IMR-90 (cell line): ENCODE measurements around the gene PHB1. TPM values are rescaled to one million over a fixed set of nuclear protein-coding genes. Genes with fewer than 3 reads are reported as not detected.

Source experiments
- ATAC-seq: fragments of 200-7000 bp; cut with Tn5 transposase; 2 replicates; pipeline ENCODE4 v1.9.1; 2020; ENCODE audit warnings: low read depth, mild to moderate bottlenecking, moderate library complexity
- BruUV-seq: library from RNA; stranded (reverse); fragments of 400-500 nt; replicated peaks from 2 replicates; lab custom pipeline; 2021; lab: Mats Ljungman, UMichigan
- CTCF ChIA-PET: fragments of 300-600 bp; formaldehyde crosslinking; extraction: SDS; loops from one replicate; lab custom pipeline; 2021; ENCODE audit warnings: antibody characterized with exemption; lab: Yijun Ruan, JAX
- POLR2A ChIA-PET: fragments of 300-600 bp; sonication (Branson Sonifier 250); formaldehyde crosslinking; loops from one replicate; lab custom pipeline; 2022; ENCODE audit warnings: antibody characterized with exemption; ENCODE audit not compliant: unreplicated experiment; lab: Charles Lee
- DNase-seq: peaks from one replicate; pipeline ENCODE4 v3.0.0; 2013
- H2AFZ ChIP-seq: replicated peaks from 2 replicates; pipeline ENCODE3; 2013; ENCODE audit warnings: low read length, mild to moderate bottlenecking; ENCODE audit not compliant: poor library complexity
- H2AK5ac ChIP-seq: 2 replicates; pipeline ENCODE4 v1.6.1; 2013; ENCODE audit warnings: low read depth, low read length, inconsistent platforms
- H2AK9ac ChIP-seq: replicated peaks from 2 replicates; pipeline ENCODE3; 2013; ENCODE audit warnings: mild to moderate bottlenecking, low read depth, low read length, moderate library complexity; ENCODE audit not compliant: poor library complexity
- H2BK120ac ChIP-seq: 2 replicates; pipeline ENCODE4 v1.6.1; 2013; ENCODE audit warnings: low read depth, low read length, inconsistent platforms
- H2BK15ac ChIP-seq: 3 replicates; pipeline ENCODE4 v1.6.1; 2013; ENCODE audit warnings: low read depth, low read length, inconsistent platforms
- H2BK20ac ChIP-seq: 2 replicates; pipeline ENCODE4 v1.6.1; 2013; ENCODE audit warnings: low read depth, mild to moderate bottlenecking, inconsistent platforms, low read length, moderate library complexity
- H2BK5ac ChIP-seq: 2 replicates; pipeline ENCODE4 v1.6.1; 2013; ENCODE audit warnings: mild to moderate bottlenecking, low read depth, low read length, inconsistent platforms; ENCODE audit not compliant: poor library complexity, severe bottlenecking
- H3K14ac ChIP-seq: replicated peaks from 2 replicates; pipeline ENCODE4 v1.6.1; 2013; ENCODE audit warnings: low read depth, low read length, inconsistent platforms
- H3K18ac ChIP-seq: 2 replicates; pipeline ENCODE4 v1.6.1; 2013; ENCODE audit warnings: low read depth, low read length, control low read depth
- H3K23ac ChIP-seq: 2 replicates; pipeline ENCODE4 v1.6.1; 2013; ENCODE audit warnings: low read depth, low read length, inconsistent platforms
- H3K27ac ChIP-seq: 2 replicates; pipeline ENCODE4 v1.5.1; 2013; ENCODE audit warnings: mild to moderate bottlenecking, control low read depth, low read length; ENCODE audit not compliant: insufficient read depth
- H3K27me3 ChIP-seq: 2 replicates; pipeline ENCODE4 v1.6.1; 2013; ENCODE audit warnings: low read length; ENCODE audit not compliant: control insufficient read depth, insufficient read depth
- H3K36me3 ChIP-seq: 2 replicates; pipeline ENCODE4 v1.6.1; 2013; ENCODE audit warnings: low read length, mixed read lengths; ENCODE audit not compliant: control insufficient read depth, insufficient read depth
- H3K4ac ChIP-seq: 2 replicates; pipeline ENCODE4 v1.6.1; 2013; ENCODE audit warnings: low read depth, low read length, inconsistent platforms
- H3K4me1 ChIP-seq: 2 replicates; pipeline ENCODE4 v1.6.1; 2013; ENCODE audit warnings: low read length, mixed read lengths; ENCODE audit not compliant: control insufficient read depth, insufficient read depth
- H3K4me2 ChIP-seq: 2 replicates; pipeline ENCODE4 v1.6.1; 2013; ENCODE audit warnings: low read depth, mild to moderate bottlenecking, control low read depth, low read length, moderate library complexity
- H3K4me3 ChIP-seq: 2 replicates; pipeline ENCODE4 v1.5.1; 2013; ENCODE audit warnings: low read depth, mild to moderate bottlenecking, control low read depth, low read length, moderate library complexity; ENCODE audit not compliant: insufficient read depth
- H3K56ac ChIP-seq: 2 replicates; pipeline ENCODE4 v1.6.1; 2013; ENCODE audit warnings: low read length, inconsistent platforms; ENCODE audit not compliant: insufficient read depth; ENCODE audit errors: extremely low read depth
- H3K79me1 ChIP-seq, 2 experiments: 2 replicates each; pipeline ENCODE4 v1.6.1; 2013; ENCODE audit warnings: low read length in 2 of 2, inconsistent platforms in 1 of 2, low read depth in 1 of 2
- H3K9ac ChIP-seq: 2 replicates; pipeline ENCODE4 v1.6.1; 2013; ENCODE audit warnings: low read depth, low read length, control low read depth
- H3K9me1 ChIP-seq: 2 replicates; pipeline ENCODE4 v1.6.1; 2013; ENCODE audit warnings: low read length, inconsistent platforms; ENCODE audit not compliant: insufficient read depth
- H3K9me3 ChIP-seq: 2 replicates; pipeline ENCODE4 v1.6.1; 2013; ENCODE audit warnings: low read length; ENCODE audit not compliant: control insufficient read depth, insufficient read depth
- H4K20me1 ChIP-seq: 2 replicates; pipeline ENCODE4 v1.6.1; 2013; ENCODE audit warnings: low read length, inconsistent platforms; ENCODE audit not compliant: insufficient read depth
- H4K5ac ChIP-seq: 2 replicates; pipeline ENCODE4 v1.6.1; 2013; ENCODE audit warnings: mild to moderate bottlenecking, low read depth, low read length, control low read depth
- H4K8ac ChIP-seq, 2 experiments: 2 replicates each; pipeline ENCODE4 v1.6.1; 2013; ENCODE audit warnings: low read depth in 2 of 2, low read length in 2 of 2, control low read depth in 1 of 2, inconsistent platforms in 1 of 2
- H4K91ac ChIP-seq: 2 replicates; pipeline ENCODE4 v1.6.1; 2013; ENCODE audit warnings: low read depth, low read length, inconsistent platforms; ENCODE audit not compliant: insufficient read depth
- BHLHE40 ChIP-seq: fragments of 150-350 bp; IDR thresholded peaks from 2 replicates; pipeline ENCODE4 v1.6.1; 2016; ENCODE audit warnings: mild to moderate bottlenecking, low read depth, low read length
- CEBPB ChIP-seq: IDR thresholded peaks from 2 replicates; pipeline ENCODE4 v1.6.1; 2012; ENCODE audit warnings: low read depth, low read length, improper control_type of control experiment
- CHD1 ChIP-seq: IDR thresholded peaks from 2 replicates; pipeline ENCODE4 v1.6.1; 2012; ENCODE audit warnings: low read depth, low read length, improper control_type of control experiment
- CTCF ChIP-seq: conservative IDR thresholded peaks from 2 replicates; pipeline ENCODE4 v1.5.1; 2012; ENCODE audit warnings: mild to moderate bottlenecking, low read depth, low read length, improper control_type of control experiment
- ELK1 ChIP-seq: fragments of 150-350 bp; IDR thresholded peaks from 2 replicates; pipeline ENCODE4 v1.6.1; 2016; ENCODE audit warnings: low read depth, mild to moderate bottlenecking, low read length, moderate library complexity, borderline replicate concordance
- FOS ChIP-seq: fragments of 150-350 bp; IDR thresholded peaks from 2 replicates; pipeline ENCODE4 v1.6.1; 2016; ENCODE audit warnings: low read depth, low read length
- MAFK ChIP-seq: IDR thresholded peaks from 2 replicates; pipeline ENCODE4 v1.6.1; 2012; ENCODE audit warnings: low read depth, low read length, improper control_type of control experiment
- MAZ ChIP-seq: IDR thresholded peaks from 2 replicates; pipeline ENCODE4 v1.6.1; 2012; ENCODE audit warnings: low read depth, mild to moderate bottlenecking, low read length, improper control_type of control experiment, moderate library complexity, borderline replicate concordance
- MXI1 ChIP-seq: IDR thresholded peaks from 2 replicates; pipeline ENCODE4 v1.6.1; 2012; ENCODE audit warnings: low read depth, mild to moderate bottlenecking, low read length, moderate library complexity, borderline replicate concordance
- NFE2L2 ChIP-seq: fragments of 150-350 bp; IDR thresholded peaks from 2 replicates; pipeline ENCODE4 v1.6.1; 2016; ENCODE audit warnings: low read depth, mild to moderate bottlenecking, low read length
- POLR2A ChIP-seq: IDR thresholded peaks from 2 replicates; pipeline ENCODE4 v1.6.1; 2012; ENCODE audit warnings: mild to moderate bottlenecking, low read depth, low read length
- RAD21 ChIP-seq: IDR thresholded peaks from 2 replicates; pipeline ENCODE4 v1.6.1; 2012; ENCODE audit warnings: low read length, improper control_type of control experiment
- RCOR1 ChIP-seq: IDR thresholded peaks from 2 replicates; pipeline ENCODE4 v1.6.1; 2012; ENCODE audit warnings: mild to moderate bottlenecking, low read length, improper control_type of control experiment; ENCODE audit not compliant: insufficient replicate concordance
- RFX5 ChIP-seq: IDR thresholded peaks from 2 replicates; pipeline ENCODE4 v1.8.0; 2012; ENCODE audit warnings: low read depth, mild to moderate bottlenecking, low read length, moderate library complexity
- SMC3 ChIP-seq: fragments of 150-350 bp; IDR thresholded peaks from 2 replicates; pipeline ENCODE4 v1.6.1; 2016; ENCODE audit warnings: low read depth, mild to moderate bottlenecking, antibody characterized with exemption, low read length, moderate library complexity
- USF2 ChIP-seq: fragments of 150-350 bp; IDR thresholded peaks from 2 replicates; pipeline ENCODE4 v1.6.1; 2017; ENCODE audit warnings: mild to moderate bottlenecking, antibody characterized with exemption, low read length, low read depth
- WGBS, 2 experiments: methylation state at CpG; one replicate each; pipeline versions ENCODE4 v1.1.5 to v1.1.7; 2013; ENCODE audit warnings: missing lambda C conversion rate in 2 of 2; ENCODE audit not compliant: insufficient read length in 1 of 2; ENCODE audit errors: extremely low coverage in 2 of 2; 5-methylcytosine and 5-hydroxymethylcytosine counted together
- dilution Hi-C: fragments of 300-500 bp; cut with HindIII; formaldehyde crosslinking; loops from one replicate; pipeline ENCODE4 v1.14.3; 2018; ENCODE audit warnings: low sequenced_read_pairs; ENCODE audit not compliant: unreplicated experiment
- in situ Hi-C: fragments of 300-500 bp; cut with MboI; formaldehyde crosslinking; loops from 3 replicates; pipeline ENCODE4 v1.14.3; 2019; ENCODE audit warnings: low sequenced_read_pairs, inconsistent platforms, mixed read lengths
- intact Hi-C: fragments of 100-400 bp; cut with micrococcal nuclease; formaldehyde crosslinking; loops from 2 replicates; pipeline ENCODE4 v1.10.0; 2022
- polyA plus RNA-seq, 3 experiments: library from polyadenylated mRNA; depleted of rRNA; stranded (reverse); fragments of >200 nt; gene quantifications; 2 replicates each; pipeline ENCODE4 v1.2.3, GENCODE V29; 2012; ENCODE audit warnings: low replicate concordance in 1 of 3
- total RNA-seq: library from RNA; depleted of rRNA; stranded (reverse); fragments of >200 nt; gene quantifications from 2 replicates; pipeline ENCODE4 v1.2.3, GENCODE V29; 2012

The PHB1 gene
- total and polyA plus RNA-seq, 2 of the 4 experiments (the other 2 are of a cell fraction), result 283 to 294 TPM

- H3K36me3 ChIP-seq, result no peaks in the 10 kb centered on the region
- H2BK20ac ChIP-seq, result no peak overlapping the region
- DNase-seq, result no peak
- H2AK5ac ChIP-seq, result no peak overlapping the region
- no peaks in the 10 kb centered on the region for H3K79me1 ChIP-seq
- no peak overlapping the region for H3K4ac ChIP-seq
- dilution Hi-C loops (no loop called here), in situ Hi-C loops (no loop called here), intact Hi-C loops (no loop called here)
- POLR2A ChIA-PET, result no interaction called here
- peaks cover 5% of the 10 kb centered on the region; the same call in 1 of the 2 replicates for H3K27me3 ChIP-seq
- no peak overlapping the region for H4K5ac ChIP-seq
- H3K9ac ChIP-seq, result no peak overlapping the region
- no TSS peak for BruUV-seq
- no peak overlapping the region for H4K8ac ChIP-seq
- no peaks in the 10 kb centered on the region for H3K4me1 ChIP-seq
- no peaks in the 10 kb centered on the region for H3K9me1 ChIP-seq
- no peak overlapping the region for H2BK120ac ChIP-seq
- H3K27ac ChIP-seq, result no peak overlapping the region
- TF ChIP-seq NFE2L2, result no peak
- TF ChIP-seq MAFK, result no peak
- no peak for TF ChIP-seq ELK1
- TF ChIP-seq POLR2A, result no peak
- no peak for TF ChIP-seq RCOR1
- TF ChIP-seq SMC3, result no peak
- no peak for TF ChIP-seq CTCF
- TF ChIP-seq USF2, result no peak
- TF ChIP-seq CEBPB, result no peak
- no peak for TF ChIP-seq MXI1
- TF ChIP-seq BHLHE40, result no peak
- TF ChIP-seq RFX5, result no peak
- TF ChIP-seq CHD1, result no peak
- TF ChIP-seq MAZ, result no peak
- TF ChIP-seq FOS, result no peak
- no peak for TF ChIP-seq RAD21
- no peaks in the 10 kb centered on the region for H3K9me3 ChIP-seq
- H3K23ac ChIP-seq, result no peak overlapping the region
- H3K18ac ChIP-seq, result no peak overlapping the region
- no peak overlapping the region for H3K56ac ChIP-seq
- H2AFZ ChIP-seq, result no peak overlapping the region
- H2AK9ac ChIP-seq, result no peak overlapping the region
- no peak overlapping the region for H4K91ac ChIP-seq
- no peak for ATAC-seq
- no peak overlapping the region for H2BK15ac ChIP-seq
- CTCF ChIA-PET, result interaction anchor here (1.3 kb wide), 1 partner anchor 14 kb away, joined by 3 read pairs; no protein-coding TSS in a partner anchor
- no CpG with 5 or more reads among the region's 5 CpGs for WGBS, 2 experiments
- no peak overlapping the region for H3K14ac ChIP-seq
- H2BK5ac ChIP-seq, result no peak overlapping the region
- H3K4me2 ChIP-seq, result no peak overlapping the region
- H3K4me3 ChIP-seq, result no peak overlapping the region
- no peaks in the 10 kb centered on the region for H4K20me1 ChIP-seq
Observed at GRCh38 chr17:49381793-49382192, 32.9 kb downstream of the PHB1 start.
